HFFc6 (cell line): Measurements from ENCODE around the gene CBFB. TPM values are rescaled to one million over a fixed set of nuclear protein-coding genes. Genes with fewer than 3 reads are reported as not detected.

Source experiments
- DNase-seq: peaks from one replicate; pipeline ENCODE4 v3.0.0-alpha.2; 2018
- H3K27ac Mint-ChIP-seq: 2 replicates; pipeline ENCODE4 v1.8.0; 2020; ENCODE audit warnings: mild to moderate bottlenecking, mixed read lengths
- H3K27me3 Mint-ChIP-seq: 2 replicates; pipeline ENCODE4 v1.8.0; 2021; ENCODE audit warnings: mild to moderate bottlenecking, moderate library complexity, mixed read lengths; ENCODE audit not compliant: insufficient read depth
- H3K36me3 Mint-ChIP-seq: 2 replicates; pipeline ENCODE4 v1.8.0; 2021; ENCODE audit warnings: low read depth, mixed read lengths
- H3K4me1 Mint-ChIP-seq: 2 replicates; pipeline ENCODE4 v1.8.0; 2020; ENCODE audit warnings: low read depth, mixed read lengths
- H3K4me3 Mint-ChIP-seq: 2 replicates; pipeline ENCODE4 v1.8.0; 2020; ENCODE audit warnings: mild to moderate bottlenecking, moderate library complexity, mixed read lengths
- H3K9me3 Mint-ChIP-seq: 2 replicates; pipeline ENCODE4 v1.8.0; 2020; ENCODE audit warnings: mild to moderate bottlenecking, mixed read lengths
- CTCF ChIP-seq: fragments of 200-600 bp; sonication (generic); IDR thresholded peaks from 2 replicates; pipeline ENCODE4 v1.5.0; 2021; ENCODE audit warnings: antibody characterized with exemption, mild to moderate bottlenecking
- long read RNA-seq: library from polyadenylated mRNA; unstranded; transcript quantifications from one replicate; pipeline ENCODE4 v2.0.0, GENCODE V29; 2019
- total RNA-seq, 6 experiments: library from RNA; stranded (reverse); fragmentation: NEBNext Ultra II Directional; extraction: Animal tissue kit (Norgen Biotek cat#: 25700); gene quantifications; 2 replicates in 1 of 6; 3 replicates in 5 of 6; pipeline ENCODE4 v1.2.3, GENCODE V29; 2021

Gene CBFB
- 10 to 100 TPM; 55.2 to 84.4 (median 69.5) TPM for total RNA-seq
- long read RNA-seq, transcript CBFB-202 (6 exons, 2,971 nt), result minor isoform, 5 of 30 reads
- long read RNA-seq, transcript CBFB-201 (6 exons, 3,136 nt), result major isoform, 8 of 30 reads
- long read RNA-seq, partial matches to known transcripts, result 0 of 30 reads
- long read RNA-seq, other reads (novel, unspliced or antisense), result 17 of 30 reads

GRCh38 chr16:67028696-67029253 lies at the start of gene CBFB:
Gene CBFB, plus strand, starts transcription at chr16:67029149. Its CDS starts 259 bp downstream, at chr16:67029408.
- peak within 1 kb of the TSS; percentile 95 for H3K4me3 Mint-ChIP-seq
- H3K36me3 Mint-ChIP-seq, result peaks cover 21% of the 10 kb centered on the region
- peak within 1 kb of the TSS; percentile 88 for H3K27ac Mint-ChIP-seq
- TF ChIP-seq CTCF, result peak; percentile 26; the same call in 1 of the 2 replicates
- peak; percentile 90 for DNase-seq
- H3K27me3 Mint-ChIP-seq, result peaks cover 2% of the 10 kb centered on the region
- H3K4me1 Mint-ChIP-seq, result peaks cover 35% of the 10 kb centered on the region
- H3K9me3 Mint-ChIP-seq, result no peaks in the 10 kb centered on the region

DNA sequence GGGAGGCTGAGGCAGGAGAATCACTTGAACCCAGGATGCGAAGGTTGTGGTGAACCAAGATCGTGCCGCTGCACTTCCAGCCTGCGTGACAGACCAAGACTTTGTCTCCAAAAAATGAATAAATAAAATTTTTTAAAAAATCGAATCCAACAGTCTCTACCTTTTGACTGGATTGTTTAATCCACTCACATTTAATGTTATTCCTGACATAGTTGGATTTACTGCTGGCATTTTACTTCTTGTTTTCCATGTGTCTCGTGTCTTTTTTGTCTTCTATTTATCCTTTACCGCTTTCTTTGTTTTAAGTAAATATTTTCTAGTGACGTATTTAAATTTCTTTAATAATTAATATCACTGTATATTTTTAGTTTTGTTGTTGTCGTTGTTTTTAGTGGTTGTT lies 45.9 kb upstream of the CBFB start:
- Mint-ChIP-seq H3K36me3 (no peaks in the 10 kb centered on the region), H3K9me3 (no peaks in the 10 kb centered on the region), H3K27ac (no peak overlapping the region), H3K27me3 (peaks cover 13% of the 10 kb centered on the region), H3K4me1 (peaks cover 1% of the 10 kb centered on the region), H3K4me3 (no peak overlapping the region)
- DNase-seq, result no peak
- no peak for TF ChIP-seq CTCF

GRCh38 chr16:66984892-66985311 lies 44.0 kb upstream of the CBFB start:
- H3K36me3 Mint-ChIP-seq, result no peaks in the 10 kb centered on the region
- H3K27ac Mint-ChIP-seq, result no peak overlapping the region
- no peak overlapping the region for H3K4me3 Mint-ChIP-seq
- H3K27me3 Mint-ChIP-seq, result peaks cover 14% of the 10 kb centered on the region
- no peak for DNase-seq
- no peak for TF ChIP-seq CTCF
- peaks cover 7% of the 10 kb centered on the region for H3K4me1 Mint-ChIP-seq
- H3K9me3 Mint-ChIP-seq, result no peaks in the 10 kb centered on the region

GRCh38 chr16:66986559-66986958 lies 42.4 kb upstream of the CBFB start:
- Mint-ChIP-seq H3K36me3 (no peaks in the 10 kb centered on the region), H3K4me3 (no peak overlapping the region), H3K27ac (no peak overlapping the region), H3K4me1 (peaks cover 7% of the 10 kb centered on the region), H3K27me3 (peaks cover 14% of the 10 kb centered on the region), H3K9me3 (no peaks in the 10 kb centered on the region)
- no peak for DNase-seq
- TF ChIP-seq CTCF, result no peak

DNA sequence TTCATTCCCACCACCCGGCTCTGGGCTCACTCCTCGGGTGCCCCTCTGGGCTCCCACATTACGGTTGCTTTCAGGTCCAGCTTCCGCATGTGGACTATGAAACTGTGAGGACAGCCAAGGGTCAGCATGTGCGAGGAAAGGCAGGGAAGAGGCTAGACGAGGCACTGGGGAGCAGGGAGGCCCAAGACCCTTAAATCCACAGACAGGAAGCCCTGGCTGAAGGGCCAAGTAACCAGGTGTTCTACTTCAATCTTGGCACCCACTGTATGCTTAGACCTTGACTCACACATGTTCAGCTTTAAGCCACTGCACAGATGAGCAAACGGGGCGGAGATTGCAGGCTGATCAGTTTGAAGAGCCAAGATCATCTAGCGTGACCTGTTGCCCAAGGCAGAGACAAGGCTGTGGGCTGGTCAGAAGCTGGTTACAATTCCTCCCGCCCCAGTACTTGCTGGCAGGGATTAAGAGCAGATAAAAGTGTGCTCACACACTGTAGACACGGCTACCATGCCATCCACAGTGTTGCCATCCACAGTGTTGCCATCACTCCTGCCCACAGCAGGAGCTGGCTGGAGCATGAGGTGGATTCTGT lies 40.7 kb upstream of the CBFB start, which contains the start of gene CES4A:
CES4A (plus strand) TSS at position 393 of the 592 bp plus-strand sequence; CDS start at position 577, 184 bp downstream.
- no peak for DNase-seq
- Mint-ChIP-seq H3K4me1 (peaks cover 7% of the 10 kb centered on the region), H3K9me3 (no peaks in the 10 kb centered on the region), H3K27ac (no peak within 1 kb of the TSS), H3K36me3 (no peaks in the 10 kb centered on the region), H3K4me3 (no peak within 1 kb of the TSS), H3K27me3 (peaks cover 4% of the 10 kb centered on the region)
- no peak for TF ChIP-seq CTCF
